Astrocyte of the spinal cord (primary cell): ENCODE results near the gene PGM1.

ENCODE experiments used
- DNase-seq: peaks from one replicate; pipeline ENCODE4 v3.0.0; 2011; ENCODE audit warnings: low read depth, low spot score
- H3K4me3 ChIP-seq: 2 replicates; pipeline ENCODE4 v1.5.1; 2011; ENCODE audit warnings: low read depth, mild to moderate bottlenecking, low read length, moderate library complexity
- in situ Hi-C: cut with HindIII; loops from 2 replicates; pipeline ENCODE4 v1.10.0; 2017; ENCODE audit warnings: low sequenced_read_pairs
- TF ChIP-seq, protein P1 (sequence below): IDR thresholded peaks from 2 replicates; pipeline ENCODE4 v1.5.1; 2012; ENCODE audit warnings: low read depth, mild to moderate bottlenecking, low read length, inconsistent platforms

Gene PGM1

DNA sequence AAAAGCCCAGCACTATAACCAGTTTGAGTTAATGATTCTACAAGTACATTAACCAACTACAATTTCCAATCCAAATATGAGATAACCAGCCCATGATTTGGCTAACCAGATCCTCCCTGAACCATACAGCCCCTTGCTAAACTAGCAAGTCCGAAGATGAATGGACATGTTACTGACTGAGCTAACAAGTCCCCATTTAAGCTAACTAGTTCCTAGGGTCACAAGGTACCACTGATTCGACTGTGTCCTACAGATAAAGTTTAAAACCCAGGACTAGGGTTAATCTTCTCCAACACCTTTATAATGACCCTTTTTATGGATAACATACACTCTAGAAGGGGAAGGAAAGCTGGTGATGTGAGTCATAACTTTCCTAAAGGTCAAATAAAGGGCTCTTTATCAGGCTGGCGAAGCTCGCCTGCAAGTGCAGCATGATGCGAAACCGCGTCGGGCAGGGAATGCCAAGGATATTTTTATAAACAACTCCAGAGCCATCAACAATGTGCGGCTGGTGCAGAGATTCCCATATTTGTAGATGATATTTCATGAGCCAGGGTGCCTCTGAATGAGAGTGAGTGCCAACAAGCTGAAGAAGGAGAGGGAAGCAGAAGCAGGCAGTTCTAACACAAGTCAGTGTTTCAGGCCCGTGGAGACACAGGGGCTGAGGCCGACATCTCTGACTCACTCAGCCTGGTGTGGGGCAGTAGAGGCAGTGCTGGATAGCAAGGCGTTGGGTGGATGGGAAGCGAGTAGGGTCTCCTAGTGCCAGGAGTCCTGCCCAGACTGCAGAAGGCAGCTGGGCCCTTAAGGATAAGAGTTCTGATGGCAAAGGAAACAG lies 105.0 kb downstream of the PGM1 start:
- in situ Hi-C loops = loop anchor here (25.0 kb wide), 1 partner anchor 439 kb away; no protein-coding TSS in a partner anchor
- no peak overlapping the region for H3K4me3 ChIP-seq
- TF ChIP-seq, protein P1, sequence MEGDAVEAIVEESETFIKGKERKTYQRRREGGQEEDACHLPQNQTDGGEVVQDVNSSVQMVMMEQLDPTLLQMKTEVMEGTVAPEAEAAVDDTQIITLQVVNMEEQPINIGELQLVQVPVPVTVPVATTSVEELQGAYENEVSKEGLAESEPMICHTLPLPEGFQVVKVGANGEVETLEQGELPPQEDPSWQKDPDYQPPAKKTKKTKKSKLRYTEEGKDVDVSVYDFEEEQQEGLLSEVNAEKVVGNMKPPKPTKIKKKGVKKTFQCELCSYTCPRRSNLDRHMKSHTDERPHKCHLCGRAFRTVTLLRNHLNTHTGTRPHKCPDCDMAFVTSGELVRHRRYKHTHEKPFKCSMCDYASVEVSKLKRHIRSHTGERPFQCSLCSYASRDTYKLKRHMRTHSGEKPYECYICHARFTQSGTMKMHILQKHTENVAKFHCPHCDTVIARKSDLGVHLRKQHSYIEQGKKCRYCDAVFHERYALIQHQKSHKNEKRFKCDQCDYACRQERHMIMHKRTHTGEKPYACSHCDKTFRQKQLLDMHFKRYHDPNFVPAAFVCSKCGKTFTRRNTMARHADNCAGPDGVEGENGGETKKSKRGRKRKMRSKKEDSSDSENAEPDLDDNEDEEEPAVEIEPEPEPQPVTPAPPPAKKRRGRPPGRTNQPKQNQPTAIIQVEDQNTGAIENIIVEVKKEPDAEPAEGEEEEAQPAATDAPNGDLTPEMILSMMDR = no peak
- no peak for DNase-seq

DNA sequence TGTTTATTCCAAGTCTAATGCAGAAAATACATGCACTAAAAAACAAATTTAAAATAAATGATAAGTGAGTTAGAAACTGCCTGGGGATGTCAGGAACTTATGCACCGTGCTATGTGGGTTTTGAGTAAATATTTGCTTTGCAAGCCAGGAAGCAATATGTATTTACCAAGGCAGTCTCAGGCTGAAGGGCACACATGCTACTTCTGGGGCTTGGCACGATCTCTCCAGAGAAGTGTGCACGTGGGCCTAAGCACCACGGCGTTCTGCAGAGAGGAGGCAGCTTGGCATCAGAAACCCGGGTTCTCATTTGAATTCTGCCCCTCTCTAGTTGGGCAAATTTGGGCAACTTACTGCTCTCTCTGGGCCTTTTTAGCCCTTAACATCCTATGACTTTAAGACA lies 108.0 kb downstream of the PGM1 start:
- H3K4me3 ChIP-seq = no peak overlapping the region
- DNase-seq = no peak
- in situ Hi-C loops = no loop called here
- TF ChIP-seq, protein P1 = no peak

DNA sequence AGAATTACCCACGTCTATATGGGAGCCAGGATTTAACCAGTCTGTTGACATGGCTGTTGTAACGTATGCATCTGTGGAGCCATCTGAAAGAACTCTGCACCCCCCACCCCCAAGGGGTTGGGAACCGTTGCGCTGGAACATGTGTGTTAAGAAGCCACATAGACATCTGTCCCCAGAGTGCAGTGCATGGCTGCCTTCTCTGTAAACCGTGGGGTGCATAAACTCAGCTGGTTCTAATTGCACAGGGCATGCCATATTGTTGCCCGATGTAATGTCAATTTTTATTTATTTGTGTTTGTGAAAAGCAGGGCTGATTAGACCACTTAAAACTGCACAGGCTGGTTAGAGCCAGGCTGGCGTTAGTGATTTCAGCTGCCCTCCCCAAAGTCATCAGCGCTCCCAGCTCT lies 110.5 kb downstream of the PGM1 start:
- in situ Hi-C loops = no loop called here
- no peak for DNase-seq
- TF ChIP-seq, protein P1 = no peak
- no peak overlapping the region for H3K4me3 ChIP-seq

DNA sequence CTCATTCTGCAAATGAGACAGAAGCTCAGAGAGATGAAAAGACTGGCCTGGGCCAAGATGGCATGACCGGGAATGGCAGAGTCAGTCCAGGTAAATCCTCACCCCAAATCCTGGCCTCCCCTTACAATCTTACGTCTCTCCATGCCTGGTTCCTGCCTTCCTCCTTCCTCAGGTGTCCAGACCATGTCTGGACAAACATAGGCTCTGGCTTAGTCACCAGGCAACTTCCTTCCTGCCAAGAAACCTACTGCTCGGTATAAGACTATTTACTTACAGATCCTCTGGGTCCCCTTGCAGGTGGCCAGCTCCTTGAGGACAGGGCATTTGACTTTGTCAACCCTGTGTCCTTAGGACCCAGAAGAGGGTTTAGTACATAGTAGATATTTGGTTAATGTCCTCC lies 111.2 kb downstream of the PGM1 start:
- TF ChIP-seq, protein P1 = no peak
- DNase-seq = no peak
- no peak overlapping the region for H3K4me3 ChIP-seq
- in situ Hi-C loops = no loop called here

DNA sequence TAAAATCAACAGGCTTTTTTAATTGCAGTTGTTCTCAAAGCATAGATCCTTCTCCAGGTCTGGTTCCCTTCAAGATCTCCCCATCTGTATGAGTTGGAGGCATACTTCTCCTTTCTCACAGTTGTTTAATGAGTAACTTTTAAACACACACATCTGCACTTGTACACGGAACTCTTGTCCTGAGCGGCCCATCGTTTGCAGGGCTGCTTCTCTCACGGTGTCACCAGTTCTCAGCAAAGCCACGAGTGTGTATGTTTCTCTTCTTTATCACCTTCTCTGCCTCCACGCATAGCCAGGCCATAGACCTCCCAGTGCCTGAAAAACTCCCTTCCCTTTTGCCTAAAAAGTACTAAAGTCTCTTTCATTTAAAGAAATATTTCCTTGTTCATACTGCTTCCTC lies 111.9 kb downstream of the PGM1 start:
- TF ChIP-seq, protein P1 = no peak
- in situ Hi-C loops = no loop called here
- no peak overlapping the region for H3K4me3 ChIP-seq
- no peak for DNase-seq

DNA sequence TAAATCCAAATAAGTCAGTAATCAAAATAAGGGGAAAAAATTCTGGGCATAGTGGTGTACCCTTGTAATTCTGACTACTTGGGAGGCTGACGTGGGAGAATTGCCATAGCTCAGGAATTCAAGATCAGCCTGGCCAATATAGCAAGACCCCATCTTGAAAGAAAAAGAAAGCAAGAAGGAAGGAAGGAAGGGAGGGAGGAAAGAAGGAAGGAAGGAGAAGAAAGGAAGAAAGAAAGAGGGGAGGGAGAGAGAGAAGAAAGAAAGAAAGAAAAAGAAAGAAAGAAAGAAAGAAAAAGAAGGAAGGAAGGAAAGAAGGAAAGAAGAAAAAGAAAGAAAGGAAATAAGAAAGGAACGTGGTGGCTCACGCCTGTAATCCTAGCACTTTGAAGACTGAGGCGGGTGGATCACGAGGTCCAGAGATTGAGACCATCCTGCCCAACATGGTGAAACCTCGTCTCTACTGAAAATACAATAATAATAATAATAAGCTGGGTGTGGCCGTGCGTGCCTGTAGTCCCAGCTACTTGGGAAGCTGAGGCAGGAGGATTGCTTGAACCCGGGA lies 116.1 kb downstream of the PGM1 start:
- no peak overlapping the region for H3K4me3 ChIP-seq
- no peak for DNase-seq
- in situ Hi-C loops = no loop called here
- TF ChIP-seq, protein P1 = no peak
